HG03280 (cell line): ENCODE results near the gene RASA1.

Source experiments
- ATAC-seq: cut with Tn5 transposase; IDR thresholded peaks from one replicate; pipeline ENCODE4 v1.9.1; 2021; ENCODE audit warnings: mild to moderate bottlenecking, moderate library complexity; ENCODE audit not compliant: unreplicated experiment

RASA1 gene

GRCh38 chr5:87359106-87359505, 91.4 kb downstream of the RASA1 start:
- no peak for ATAC-seq

- ATAC-seq, result no peak
These were observed 92.4 kb downstream of the RASA1 start for GRCh38 chr5:87360132-87360531.

- ATAC-seq, result no peak
These were observed 93.4 kb downstream of the RASA1 start for GRCh38 chr5:87361031-87361445.

- no peak for ATAC-seq
These were observed 94.0 kb downstream of the RASA1 start for GRCh38 chr5:87361536-87362213.

- no peak for ATAC-seq
These were observed 99.6 kb downstream of the RASA1 start for GRCh38 chr5:87367243-87367642.

- no peak for ATAC-seq
These were observed 100.9 kb downstream of the RASA1 start for GRCh38 chr5:87368601-87369000.

GRCh38 chr5:87369431-87369830, 101.7 kb downstream of the RASA1 start:
- no peak for ATAC-seq

- ATAC-seq, result no peak
These were observed 105.0 kb downstream of the RASA1 start for GRCh38 chr5:87372705-87373104.

GRCh38 chr5:87382224-87382623, 114.5 kb downstream of the RASA1 start:
- no peak for ATAC-seq

- no peak for ATAC-seq
These were observed 115.5 kb downstream of the RASA1 start for GRCh38 chr5:87383216-87383615.

- ATAC-seq, result no peak
These were observed 118.1 kb downstream of the RASA1 start for GRCh38 chr5:87385802-87386201.

GRCh38 chr5:87388129-87388528, 120.4 kb downstream of the RASA1 start:
- no peak for ATAC-seq

- ATAC-seq, result no peak
These were observed 121.8 kb downstream of the RASA1 start for GRCh38 chr5:87389296-87390034.

- no peak for ATAC-seq
These were observed 122.4 kb downstream of the RASA1 start for GRCh38 chr5:87390075-87390474.

GRCh38 chr5:87390576-87391199, 123.0 kb downstream of the RASA1 start:
- no peak for ATAC-seq

- ATAC-seq, result no peak
These were observed 124.5 kb downstream of the RASA1 start for GRCh38 chr5:87392170-87392569.

- no peak for ATAC-seq
These were observed 125.1 kb downstream of the RASA1 start for GRCh38 chr5:87392801-87393200.

GRCh38 chr5:87393331-87393730, 125.6 kb downstream of the RASA1 start:
- no peak for ATAC-seq

- ATAC-seq, result no peak
These were observed 126.9 kb downstream of the RASA1 start for GRCh38 chr5:87394411-87395165.

GRCh38 chr5:87398981-87399614, 131.4 kb downstream of the RASA1 start:
- ATAC-seq, result no peak

- no peak for ATAC-seq
These were observed 132.0 kb downstream of the RASA1 start for GRCh38 chr5:87399720-87400119.
